GM12892 (cell line): ENCODE results near the gene PRSS57.
A peak's percentile ranks its signal among the peaks of the same experiment; 100 is the strongest.

ENCODE experiments used
- DNase-seq: peaks from one replicate; pipeline ENCODE4 v3.0.0; 2011; ENCODE audit not compliant: insufficient read length
- FAIRE-seq: peaks from 2 replicates; lab custom pipeline; 2011; peaks lifted over from hg19 to GRCh38; lab: Jason Lieb, UNC
- POLR2A ChIP-seq: IDR thresholded peaks from 2 replicates; pipeline ENCODE4 v1.6.1; 2011; ENCODE audit warnings: low read depth, low read length, control low read depth
- POLR2AphosphoS5 ChIP-seq: IDR thresholded peaks from 2 replicates; pipeline ENCODE4 v1.6.1; 2011; ENCODE audit warnings: low read depth, low read length, control low read depth
- TAF1 ChIP-seq: IDR thresholded peaks from 2 replicates; pipeline ENCODE4 v1.6.1; 2011; ENCODE audit warnings: low read depth, mild to moderate bottlenecking, control low read depth, low read length, borderline replicate concordance

The PRSS57 gene

DNA sequence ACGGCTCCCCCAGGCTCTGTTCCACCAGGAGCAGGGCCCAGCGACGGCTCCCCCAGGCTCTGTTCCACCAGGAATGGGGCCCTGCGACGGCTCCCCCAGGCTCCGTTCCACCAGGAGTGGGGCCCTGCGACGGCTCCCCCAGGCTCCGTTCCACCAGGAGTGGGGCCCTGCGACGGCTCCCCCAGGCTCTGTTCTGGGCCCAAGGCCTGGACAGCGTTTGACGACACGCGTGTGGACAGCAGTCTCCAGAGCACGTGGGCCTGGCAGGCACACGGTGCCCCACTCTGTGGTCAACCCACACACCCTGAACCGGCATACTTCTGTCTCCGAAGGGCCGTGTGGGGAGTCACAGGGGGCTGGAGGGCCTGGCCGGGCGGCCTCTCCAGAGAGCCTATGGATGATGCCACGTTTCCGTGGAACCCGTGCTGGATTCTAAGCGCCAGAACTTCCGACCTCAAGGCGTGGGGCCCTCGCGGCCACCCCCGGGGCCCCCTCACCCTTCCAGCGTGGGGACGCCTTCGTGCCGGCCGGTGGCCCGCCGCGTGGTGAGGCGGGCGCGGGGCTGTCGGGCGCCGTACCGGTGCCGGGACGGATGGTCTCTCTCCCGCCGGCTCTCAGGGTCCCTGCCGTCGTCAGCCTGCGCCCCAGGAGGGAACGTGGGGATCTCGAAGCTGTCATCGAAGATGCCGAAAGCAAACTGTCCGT lies 44.0 kb downstream of the PRSS57 start:
- DNase-seq (no peak), FAIRE-seq (no peak)
- TF ChIP-seq POLR2A (no peak), TAF1 (no peak), POLR2AphosphoS5 (no peak)

GRCh38 chr19:650121-650520 lies 45.1 kb downstream of the PRSS57 start:
- TF ChIP-seq POLR2AphosphoS5 (no peak), POLR2A (no peak), TAF1 (no peak)
- DNase-seq (no peak), FAIRE-seq (no peak)

DNA sequence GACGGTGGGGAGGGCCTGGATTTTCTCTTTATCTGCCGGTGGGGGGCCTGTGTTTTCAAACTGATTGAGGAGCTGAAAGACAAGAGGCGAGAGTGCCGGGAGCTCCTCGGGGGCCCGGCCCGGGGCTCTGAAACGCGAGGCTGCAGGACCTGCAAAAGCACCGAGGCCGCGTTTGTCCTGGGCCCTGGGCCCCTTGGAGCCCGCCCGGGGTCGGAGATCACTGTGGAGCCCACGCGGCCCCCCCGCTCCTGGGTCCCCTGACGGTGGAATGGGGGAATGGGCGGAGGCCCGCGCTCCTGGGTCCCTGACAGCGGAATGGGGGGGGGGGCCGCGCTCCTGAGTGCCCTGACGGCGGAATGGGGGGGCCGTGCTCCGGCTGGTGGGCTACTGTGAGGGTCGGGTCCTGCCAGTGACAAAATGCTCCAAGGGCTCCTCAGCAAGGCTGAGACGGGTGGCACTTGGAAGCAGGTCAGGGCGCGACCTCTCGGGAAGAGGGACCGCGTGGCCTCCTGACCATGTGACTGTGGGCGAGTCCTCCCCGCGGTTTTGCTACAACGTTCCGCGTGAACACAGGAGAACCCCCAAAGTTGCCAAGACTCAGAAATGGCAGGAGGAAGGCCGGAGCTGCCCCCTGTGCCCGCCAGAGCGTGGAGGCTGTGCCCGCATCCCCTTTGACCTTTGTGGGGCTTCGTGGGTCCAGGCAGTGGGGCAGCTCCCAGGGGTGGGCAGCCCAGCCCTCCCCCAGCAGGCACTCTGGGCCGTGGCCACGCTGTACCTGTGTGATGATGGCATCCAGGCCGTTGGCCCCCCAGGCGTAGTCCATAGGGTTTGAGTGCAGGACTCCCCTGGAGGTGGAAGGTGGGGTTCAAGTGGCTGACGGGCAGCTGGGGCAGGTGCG lies 46.1 kb downstream of the PRSS57 start:
- no peak for TF ChIP-seq POLR2A
- TF ChIP-seq TAF1 = no peak
- TF ChIP-seq POLR2AphosphoS5 = no peak
- FAIRE-seq = no peak
- DNase-seq = no peak

DNA sequence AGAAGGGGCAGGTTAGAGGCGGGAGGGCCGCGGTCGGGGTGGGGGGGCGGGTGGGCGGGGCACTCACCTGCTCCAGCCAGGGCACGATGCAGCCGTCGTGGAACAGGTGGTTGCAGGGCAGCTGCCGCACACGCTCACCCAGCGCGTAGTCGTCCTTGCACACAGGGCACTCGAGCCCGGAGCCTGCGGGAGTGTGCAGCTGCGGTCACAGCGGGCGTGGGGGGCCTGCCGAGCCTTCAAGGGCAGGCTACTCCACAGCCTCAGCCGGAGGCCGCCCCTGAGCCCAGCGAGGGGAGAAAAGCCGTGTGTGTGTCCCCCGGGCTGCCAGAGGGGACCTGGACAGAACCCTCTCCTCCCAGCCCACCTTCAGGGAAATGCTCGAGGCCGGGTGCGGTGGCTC lies 46.9 kb downstream of the PRSS57 start:
- FAIRE-seq = no peak
- no peak for DNase-seq
- TF ChIP-seq TAF1 (no peak), POLR2AphosphoS5 (no peak), POLR2A (no peak)

DNA sequence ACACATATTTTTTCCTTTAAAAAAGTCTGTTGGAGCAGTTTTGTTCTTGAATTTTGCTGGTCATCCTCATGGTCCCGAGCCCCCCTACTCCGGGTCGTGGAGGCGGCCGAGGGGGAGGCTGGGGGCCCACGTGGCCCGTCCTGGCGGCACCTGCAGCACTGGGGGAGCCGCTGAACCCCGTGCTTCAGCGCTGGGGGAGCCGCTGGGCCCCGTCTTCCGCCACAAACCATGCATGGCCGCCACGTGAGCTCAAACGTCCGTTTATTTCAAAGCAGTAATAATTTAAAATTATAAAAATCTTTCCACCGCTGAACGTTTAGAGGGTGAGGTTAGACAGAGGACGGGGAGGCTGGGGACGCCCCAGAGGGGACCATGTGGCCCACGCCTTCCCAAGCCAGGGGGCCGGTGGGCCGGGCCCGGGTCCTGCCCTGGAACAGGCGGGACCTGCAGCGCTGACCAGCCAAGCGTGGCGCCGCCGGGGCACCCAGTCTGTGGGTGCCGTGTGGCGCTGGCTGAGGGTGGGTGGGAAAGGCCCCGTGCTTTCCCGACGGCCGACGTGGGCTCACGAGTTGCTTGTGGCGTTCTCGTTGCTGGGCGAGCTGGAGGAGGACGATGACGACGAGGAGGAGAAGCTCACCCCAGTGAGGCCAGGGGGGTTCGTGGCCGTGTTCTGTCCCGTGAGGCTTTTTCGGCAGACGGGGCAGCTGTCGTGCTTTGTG lies 47.5 kb downstream of the PRSS57 start:
- FAIRE-seq (no peak), DNase-seq (no peak)
- TF ChIP-seq POLR2AphosphoS5 (no peak), TAF1 (no peak), POLR2A (no peak)

- TF ChIP-seq TAF1 (no peak), POLR2A (0 out of 2 replicates have a peak, but pooled peaks have one; percentile 39)
- no peak for FAIRE-seq
- DNase-seq = no peak
These were observed 48.3 kb downstream of the PRSS57 start for GRCh38 chr19:646779-647565.

- FAIRE-seq (no peak), DNase-seq (no peak)
- no peak; the same call in 1 of the 2 replicates for TF ChIP-seq POLR2A
- TF ChIP-seq POLR2AphosphoS5 = peak; percentile 9; the same call in 1 of the 2 replicates
These were observed 49.1 kb downstream of the PRSS57 start for GRCh38 chr19:645912-646778.

DNA sequence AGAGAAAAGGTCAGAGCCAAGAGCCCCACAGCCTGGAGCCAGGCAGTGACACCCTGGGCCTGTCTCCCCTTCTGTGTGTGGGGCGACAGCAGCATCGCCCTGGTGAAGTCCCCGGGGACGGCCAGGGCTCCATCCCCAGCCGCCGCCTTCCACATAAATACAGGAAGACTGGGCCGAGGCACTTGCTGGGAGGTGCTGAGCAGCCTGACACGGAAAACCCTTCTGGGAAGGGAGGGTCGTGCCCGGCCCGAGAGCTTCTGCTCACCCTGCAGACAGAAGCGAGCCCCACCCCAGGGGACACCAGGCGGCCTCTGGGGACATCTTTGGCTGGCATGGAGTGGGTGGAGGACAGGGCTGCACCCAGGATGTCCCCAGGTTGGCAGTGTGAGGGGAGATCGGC lies 50.5 kb downstream of the PRSS57 start:
- DNase-seq (no peak), FAIRE-seq (no peak)
- TF ChIP-seq POLR2A (no peak), TAF1 (no peak), POLR2AphosphoS5 (no peak)

DNA sequence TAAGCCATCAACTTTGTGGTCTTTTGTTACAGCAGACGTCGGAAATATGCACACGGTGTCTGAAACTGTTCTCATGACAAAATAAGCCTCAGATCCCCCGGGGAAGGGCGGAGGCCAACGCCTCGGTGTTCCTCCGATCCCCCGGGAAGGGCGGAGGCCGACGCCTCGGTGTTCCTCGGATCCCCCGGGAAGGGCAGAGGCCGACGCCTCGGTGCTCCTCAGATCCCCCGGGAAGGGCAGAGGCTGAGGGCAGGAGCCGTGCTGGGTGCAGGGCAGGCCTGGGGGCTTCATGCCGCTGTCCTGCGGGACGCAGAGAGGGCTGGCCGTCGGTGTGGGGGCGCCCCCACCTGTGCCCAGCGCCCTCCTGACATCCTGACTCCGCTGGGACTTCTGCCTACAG lies 50.9 kb downstream of the PRSS57 start:
- TF ChIP-seq POLR2A (no peak), POLR2AphosphoS5 (no peak), TAF1 (no peak)
- DNase-seq = no peak
- no peak for FAIRE-seq

DNA sequence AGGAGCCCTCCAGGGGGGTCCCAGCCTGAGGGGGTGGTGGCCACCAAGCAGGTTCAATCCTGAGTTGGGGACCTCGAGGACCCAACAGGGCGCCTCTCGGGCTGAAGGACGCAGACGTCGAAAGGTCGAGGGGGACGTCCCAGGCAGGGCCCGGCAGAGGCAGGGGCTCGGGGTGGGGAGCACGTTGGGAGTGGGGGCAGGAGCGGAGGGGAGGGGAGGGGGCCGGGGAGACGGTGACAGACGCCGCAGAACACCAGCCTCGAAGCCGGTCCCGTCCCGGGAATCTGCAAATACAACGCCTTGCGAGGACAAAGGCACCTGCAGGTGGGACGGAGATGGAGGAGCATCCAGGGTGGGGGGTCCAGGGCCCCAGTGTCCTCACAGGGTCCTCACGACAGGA lies 51.5 kb downstream of the PRSS57 start:
- DNase-seq (no peak), FAIRE-seq (no peak)
- TF ChIP-seq POLR2A (no peak), TAF1 (no peak), POLR2AphosphoS5 (no peak)
